Measurements from ENCODE around the gene C1QTNF3. TPM values are rescaled to one million over a fixed set of nuclear protein-coding genes. Genes with fewer than 3 reads are reported as not detected.

The C1QTNF3 gene
- polyA plus RNA-seq, 1 experiment = 1.2 TPM

DNA sequence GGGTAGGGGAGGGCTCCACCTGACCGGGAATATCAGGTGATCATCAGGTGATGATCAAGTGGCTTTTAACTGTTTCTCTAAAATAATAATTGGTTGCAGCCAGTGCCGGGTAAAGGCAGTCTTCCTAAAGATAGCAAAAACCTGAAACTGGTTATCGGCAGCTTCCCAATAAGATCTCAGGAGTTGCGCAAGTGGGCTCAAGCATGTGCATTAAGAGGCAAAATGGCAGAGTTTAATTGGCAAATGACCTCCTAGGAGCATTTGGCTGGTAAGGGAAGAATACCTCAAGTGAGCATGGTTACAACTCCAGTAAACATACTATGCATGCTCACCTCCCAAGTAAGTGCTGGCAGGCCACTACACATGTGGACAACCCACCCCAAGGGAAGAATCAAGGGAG lies 4.2 kb downstream of the C1QTNF3 start:
- no peaks in the 10 kb centered on the region for H3K27me3 ChIP-seq (ENCODE audit: control insufficient read depth, insufficient read depth, low read length)
- H3K27ac ChIP-seq (ENCODE audit: low read depth, low read length) = no peak overlapping the region
- no peak for DNase-seq (ENCODE audit: low read depth, low spot score)
- CTCF ChIA-PET = no interaction called here
- no peak overlapping the region for H3K4me3 ChIP-seq (ENCODE audit: low read depth, low read length)
- POLR2A ChIA-PET = no interaction called here
- H3K9me3 ChIP-seq (ENCODE audit: control insufficient read depth, insufficient read depth, low read length) = no peaks in the 10 kb centered on the region
- TF ChIP-seq, protein P1, sequence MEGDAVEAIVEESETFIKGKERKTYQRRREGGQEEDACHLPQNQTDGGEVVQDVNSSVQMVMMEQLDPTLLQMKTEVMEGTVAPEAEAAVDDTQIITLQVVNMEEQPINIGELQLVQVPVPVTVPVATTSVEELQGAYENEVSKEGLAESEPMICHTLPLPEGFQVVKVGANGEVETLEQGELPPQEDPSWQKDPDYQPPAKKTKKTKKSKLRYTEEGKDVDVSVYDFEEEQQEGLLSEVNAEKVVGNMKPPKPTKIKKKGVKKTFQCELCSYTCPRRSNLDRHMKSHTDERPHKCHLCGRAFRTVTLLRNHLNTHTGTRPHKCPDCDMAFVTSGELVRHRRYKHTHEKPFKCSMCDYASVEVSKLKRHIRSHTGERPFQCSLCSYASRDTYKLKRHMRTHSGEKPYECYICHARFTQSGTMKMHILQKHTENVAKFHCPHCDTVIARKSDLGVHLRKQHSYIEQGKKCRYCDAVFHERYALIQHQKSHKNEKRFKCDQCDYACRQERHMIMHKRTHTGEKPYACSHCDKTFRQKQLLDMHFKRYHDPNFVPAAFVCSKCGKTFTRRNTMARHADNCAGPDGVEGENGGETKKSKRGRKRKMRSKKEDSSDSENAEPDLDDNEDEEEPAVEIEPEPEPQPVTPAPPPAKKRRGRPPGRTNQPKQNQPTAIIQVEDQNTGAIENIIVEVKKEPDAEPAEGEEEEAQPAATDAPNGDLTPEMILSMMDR (IDR thresholded peaks at IDR 0.05; ENCODE audit: low read depth, low read length) = no peak

DNA sequence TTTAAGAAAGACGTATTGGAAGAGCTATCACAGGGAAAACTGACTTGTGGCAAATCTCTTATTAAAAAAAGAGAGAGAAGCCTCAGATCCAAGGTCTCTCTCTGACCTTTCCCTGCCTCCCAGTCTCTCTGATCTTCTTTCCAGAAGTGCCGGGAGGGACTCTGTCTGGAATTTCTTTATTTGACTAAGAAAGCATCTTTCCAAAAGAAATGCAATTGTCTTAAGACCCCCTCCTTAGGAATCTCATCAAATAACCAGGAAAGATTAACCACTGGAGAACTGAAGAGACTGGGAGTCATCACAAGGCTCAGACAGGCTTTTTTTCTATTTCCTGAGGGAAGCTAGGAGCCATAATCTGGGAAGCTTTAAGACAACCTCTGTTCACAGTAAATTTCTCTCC lies 4.6 kb downstream of the C1QTNF3 start:
- no peak overlapping the region for H3K4me3 ChIP-seq (ENCODE audit: low read depth, low read length)
- ChIA-PET CTCF (no interaction called here), POLR2A (no interaction called here)
- H3K27ac ChIP-seq (ENCODE audit: low read depth, low read length) = no peak overlapping the region
- H3K9me3 ChIP-seq (ENCODE audit: control insufficient read depth, insufficient read depth, low read length) = no peaks in the 10 kb centered on the region
- H3K27me3 ChIP-seq (ENCODE audit: control insufficient read depth, insufficient read depth, low read length) = no peaks in the 10 kb centered on the region
- TF ChIP-seq, protein P1 (IDR thresholded peaks at IDR 0.05; ENCODE audit: low read depth, low read length) = no peak
- DNase-seq (ENCODE audit: low read depth, low spot score) = no peak

DNA sequence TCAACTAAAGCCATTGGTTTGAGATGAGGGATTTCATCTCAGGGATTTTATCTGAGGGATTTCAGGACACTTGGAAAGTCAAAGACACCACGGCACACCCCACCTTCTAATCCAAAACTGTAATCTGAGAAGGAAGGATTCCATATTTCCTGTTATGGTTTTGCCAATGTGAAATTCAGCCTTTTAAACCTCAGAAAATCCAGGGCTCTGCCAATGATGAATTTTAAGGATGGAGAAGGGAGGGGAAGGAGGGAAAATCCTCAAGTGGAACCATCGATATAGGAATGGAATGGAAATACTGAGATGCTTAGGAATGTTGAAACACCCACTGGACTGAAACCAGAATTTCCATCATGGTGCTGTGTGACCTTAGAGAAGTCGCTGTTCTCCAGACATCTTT lies 5.3 kb downstream of the C1QTNF3 start:
- ChIA-PET POLR2A (no interaction called here), CTCF (no interaction called here)
- DNase-seq (ENCODE audit: low read depth, low spot score) = no peak
- Histone ChIP-seq H3K4me3 (ENCODE audit: low read depth, low read length) (no peak overlapping the region), H3K27me3 (ENCODE audit: control insufficient read depth, insufficient read depth, low read length) (no peaks in the 10 kb centered on the region), H3K9me3 (ENCODE audit: control insufficient read depth, insufficient read depth, low read length) (no peaks in the 10 kb centered on the region), H3K27ac (ENCODE audit: low read depth, low read length) (no peak overlapping the region)
- TF ChIP-seq, protein P1 (IDR thresholded peaks at IDR 0.05; ENCODE audit: low read depth, low read length) = no peak

DNA sequence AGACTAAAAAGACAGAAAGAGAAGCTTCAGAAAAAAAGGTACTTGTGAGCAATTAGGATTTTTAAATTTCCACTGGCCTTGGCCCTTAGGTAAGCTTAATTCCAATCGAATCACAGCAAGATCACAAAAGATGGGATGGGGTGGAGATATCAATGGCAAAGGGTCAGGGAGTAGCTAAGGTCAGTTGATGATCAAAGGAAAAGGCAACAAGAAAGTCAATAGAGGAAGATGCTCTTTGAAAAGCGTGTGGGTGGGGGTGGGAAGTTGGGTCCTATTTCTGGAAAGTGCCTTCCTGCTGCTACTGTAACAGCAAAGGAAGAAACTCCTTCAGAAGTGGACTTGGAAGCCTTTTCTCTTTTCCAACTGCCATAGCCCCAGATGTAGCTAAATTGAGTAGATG lies 7.3 kb downstream of the C1QTNF3 start:
- Histone ChIP-seq H3K9me3 (ENCODE audit: control insufficient read depth, insufficient read depth, low read length) (no peaks in the 10 kb centered on the region), H3K27me3 (ENCODE audit: control insufficient read depth, insufficient read depth, low read length) (no peaks in the 10 kb centered on the region), H3K27ac (ENCODE audit: low read depth, low read length) (no peak overlapping the region), H3K4me3 (ENCODE audit: low read depth, low read length) (no peak overlapping the region)
- ChIA-PET POLR2A (interaction anchor here (0.8 kb wide), 1 partner anchor 27 kb away, joined by 3 read pairs; the partner anchor contains the start of gene AMACR), CTCF (interaction anchor here (0.6 to 1.3 kb wide), 4 partner anchors 38 to 425 kb away, joined by 3 to 6 read pairs (median 4); no protein-coding TSS in a partner anchor)
- no peak for DNase-seq (ENCODE audit: low read depth, low spot score)
- TF ChIP-seq, protein P1 (IDR thresholded peaks at IDR 0.05; ENCODE audit: low read depth, low read length) = no peak

DNA sequence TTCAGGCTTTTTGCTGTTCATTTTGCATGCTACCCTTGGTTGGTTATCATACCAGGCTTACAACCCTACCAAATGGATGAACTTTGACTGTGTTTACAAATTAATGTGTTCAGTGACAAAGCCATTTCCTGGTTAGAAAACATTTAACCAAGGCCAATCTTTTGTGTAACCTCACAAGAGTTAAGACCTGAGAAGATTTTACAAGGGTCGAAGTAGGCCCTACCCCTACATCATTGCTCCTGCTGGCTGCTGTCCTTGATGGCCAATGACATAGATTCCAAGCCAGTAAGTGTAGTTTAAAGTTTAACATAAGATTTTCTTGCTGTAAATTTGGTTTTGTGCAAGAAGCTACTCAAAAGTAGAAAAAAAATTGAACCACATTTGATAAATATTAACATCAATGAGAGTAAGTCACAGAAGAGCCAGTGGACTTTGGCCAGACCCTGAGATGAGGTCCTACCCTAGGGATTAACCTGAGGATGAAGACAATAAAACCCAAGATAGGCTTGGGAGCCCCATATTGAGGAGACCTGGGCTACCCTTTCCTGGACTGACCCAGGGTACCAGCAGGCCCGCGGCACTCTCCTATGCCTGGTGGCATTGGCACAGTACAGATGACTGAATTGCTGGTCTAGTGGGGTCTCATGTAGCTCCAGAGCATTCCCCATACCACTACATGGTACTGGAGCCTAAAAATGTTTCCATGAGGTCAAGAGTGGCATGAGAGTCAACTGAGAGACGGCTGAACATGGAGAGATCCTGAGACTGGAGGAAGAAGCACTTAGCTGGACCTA lies 8.3 kb downstream of the C1QTNF3 start:
- CTCF ChIA-PET = no interaction called here

More for the DNA sequence above, 8.3 kb downstream of the C1QTNF3 start:
- DNase-seq (ENCODE audit: low read depth, low spot score) = no peak
- Histone ChIP-seq H3K4me3 (ENCODE audit: low read depth, low read length) (no peak overlapping the region), H3K27me3 (ENCODE audit: control insufficient read depth, insufficient read depth, low read length) (no peaks in the 10 kb centered on the region), H3K27ac (ENCODE audit: low read depth, low read length) (no peak overlapping the region), H3K9me3 (ENCODE audit: control insufficient read depth, insufficient read depth, low read length) (no peaks in the 10 kb centered on the region)
- TF ChIP-seq, protein P1 (IDR thresholded peaks at IDR 0.05; ENCODE audit: low read depth, low read length) = no peak
- POLR2A ChIA-PET = no interaction called here
